K562 (cell line): Measurements from ENCODE around the gene TRPM4. TPM values are rescaled to one million over a fixed set of nuclear protein-coding genes. Genes with fewer than 3 reads are reported as not detected.
A peak's percentile ranks its signal among the peaks of the same experiment; 100 is the strongest.

Source experiments
- ADNP ChIP-seq: fragments of 200-800 bp; sonication (Bioruptor generic); IDR thresholded peaks from 2 replicates; pipeline ENCODE4 v1.6.1; 2016; ENCODE audit warnings: missing genetic modification characterization, missing compliant biosample characterization
- E2F6 ChIP-seq, 2 experiments: IDR thresholded peaks; 2 replicates each; pipeline ENCODE4 v1.6.1; 2011; ENCODE audit warnings: borderline replicate concordance in 1 of 2, control low read depth in 1 of 2, low read depth in 1 of 2, low read length in 1 of 2, mild to moderate bottlenecking in 1 of 2, mixed read lengths in 1 of 2, moderate library complexity in 1 of 2; ENCODE audit not compliant: insufficient read depth in 1 of 2, insufficient read length in 1 of 2, poor library complexity in 1 of 2, severe bottlenecking in 1 of 2; ENCODE audit errors: extremely low read depth in 1 of 2
- HOXB6 ChIP-seq: fragments of 250-450 bp; sonication (Bioruptor Pico); IDR thresholded peaks from 2 replicates; pipeline ENCODE4 v1.5.1; 2022; ENCODE audit warnings: mild to moderate bottlenecking, borderline replicate concordance
- MTA3 ChIP-seq: fragments of 450-650 bp; formaldehyde crosslinking; IDR thresholded peaks from 2 replicates; pipeline ENCODE4 v1.6.1; 2017; ENCODE audit warnings: mild to moderate bottlenecking, borderline replicate concordance
- NR2C1 ChIP-seq, 2 experiments: fragments of 450-650 bp; IDR thresholded peaks; 2 replicates each; pipeline ENCODE4 v1.6.1; 2017; ENCODE audit warnings: mild to moderate bottlenecking in 2 of 2, antibody characterized with exemption in 1 of 2, inconsistent platforms in 1 of 2, missing compliant biosample characterization in 1 of 2, missing genetic modification characterization in 1 of 2
- THRB ChIP-seq: fragments of 450-650 bp; formaldehyde crosslinking; conservative IDR thresholded peaks from 2 replicates; pipeline ENCODE4 v1.4.0; 2022; ENCODE audit warnings: mild to moderate bottlenecking, missing genetic modification characterization
- TRIM24 ChIP-seq, 2 experiments: fragments of 450-650 bp; IDR thresholded peaks; 2 replicates each; pipeline ENCODE4 v1.6.1; 2016
- ZNF165 ChIP-seq: fragments of 250-450 bp; sonication (Bioruptor Pico); IDR thresholded peaks from 2 replicates; pipeline ENCODE4 v1.4.0; 2020; ENCODE audit warnings: borderline replicate concordance
- ZNF318 ChIP-seq, 2 experiments: fragments of 450-650 bp; IDR thresholded peaks; 2 replicates each; pipeline ENCODE4 v1.6.1; 2016; ENCODE audit warnings: mild to moderate bottlenecking in 2 of 2, borderline replicate concordance in 1 of 2, low read depth in 1 of 2, moderate library complexity in 1 of 2
- ZNF592 ChIP-seq: fragments of 450-650 bp; IDR thresholded peaks from 2 replicates; pipeline ENCODE4 v1.6.1; 2017; ENCODE audit warnings: antibody characterized with exemption, mild to moderate bottlenecking
- polyA plus RNA-seq, 8 experiments: library from polyadenylated mRNA; depleted of rRNA in 4 of 8; stranded (reverse) in 5 of 8; unstranded in 3 of 8; fragments of >200 nt; fragmentation: Nextera tagmentation in 2 of 8; fragmentation: Illumina TruSeq in 1 of 8; extraction: Ambion mirVana in 2 of 8; extraction: Trizol in 1 of 8; gene quantifications; 2 replicates each; pipeline versions ENCODE4 v1.2.1 to v1.2.3, GENCODE V29; 2011 to 2014; ENCODE audit warnings: inconsistent platforms in 1 of 8, missing spikeins in 1 of 8
- total RNA-seq, 7 experiments: library from RNA; depleted of rRNA in 6 of 7; stranded (reverse); fragments of >200 nt in 6 of 7; fragmentation: Illumina TruSeq in 2 of 7; extraction: Trizol in 2 of 7; gene quantifications; 2 replicates each; pipeline versions ENCODE4 v1.2.1 to v1.2.3, GENCODE V29; 2011 to 2021; ENCODE audit warnings: low replicate concordance in 1 of 7

TRPM4 gene
- total and polyA plus RNA-seq, 9 of the 15 experiments (the other 6 are each of a cell fraction or from before 2014, with no cell fraction given) = 6.5 to 45.4 (median 15.2) TPM

GRCh38 chr19:49157445-49158224 lies at the start of gene TRPM4 (continued):
- TF ChIP-seq ZNF318 (IDR thresholded peaks at IDR 0.05; ENCODE audit: borderline replicate concordance in 1 of 2, low read depth in 1 of 2) (no peak), ZNF592 (no peak), ZNF165 (CRISPR knock-in tag) (no peak), THRB (CRISPR knock-in tag) (no peak), HOXB6 (CRISPR knock-in tag) (no peak), ADNP (no peak), TRIM24 (IDR thresholded peaks at IDR 0.05) (peak in 1 of 2 experiments; percentile 49; a peak in 2 of 4 replicates), E2F6 (IDR thresholded peaks at IDR 0.05; ENCODE audit: borderline replicate concordance in 1 of 2, extremely low read depth in 1 of 2, insufficient read depth in 1 of 2, insufficient read length in 1 of 2, low read depth in 1 of 2, low read length in 1 of 2, poor library complexity in 1 of 2, severe bottlenecking in 1 of 2) (peak in 1 of 2 experiments; percentile 85), MTA3 (0 out of 2 replicates have a peak, but pooled peaks have one; percentile 4), NR2C1 (IDR thresholded peaks at IDR 0.05) (no peak; the same call in none of the 2 replicates), NR2C1 (tag; IDR thresholded peaks at IDR 0.05) (peak; percentile 33; the same call in 1 of the 2 replicates)
